Measurements from ENCODE around the gene ART1.

Gene ART1

GRCh38 chr11:3674189-3674588, 29.3 kb downstream of the ART1 start:
- TF ChIP-seq TAF1 (IDR thresholded peaks at IDR 0.05; ENCODE audit: borderline replicate concordance, insufficient read depth, low read length) = no peak
- no peak for TF ChIP-seq FOXP2 (optimal IDR thresholded peaks at IDR 0.05; ENCODE audit: borderline replicate concordance, extremely low read depth, extremely low read length, insufficient read depth)

DNA sequence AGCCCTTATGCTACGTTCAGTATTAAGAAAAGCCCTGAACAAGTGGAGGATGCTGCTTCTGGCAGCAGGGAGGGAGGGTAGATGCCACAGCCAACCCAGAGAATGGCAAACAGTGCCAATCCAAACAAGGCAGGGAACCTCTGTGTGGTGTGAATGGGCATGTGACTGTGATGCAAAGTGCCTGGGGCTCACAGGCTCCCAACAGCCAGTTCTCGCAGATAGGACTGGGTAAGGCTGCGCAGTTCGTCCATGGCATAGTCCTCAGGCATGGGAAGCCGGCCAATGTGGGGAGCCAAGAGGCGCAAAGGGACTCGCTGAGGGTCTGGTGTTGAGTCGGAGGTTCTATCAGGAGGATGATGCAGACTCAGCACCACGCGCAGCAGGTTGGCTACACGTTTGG, 31.0 kb downstream of the ART1 start:
- TF ChIP-seq SIN3A (IDR thresholded peaks at IDR 0.05; ENCODE audit: borderline replicate concordance, insufficient read depth, low read length) = no peak
- TF ChIP-seq, protein P1, sequence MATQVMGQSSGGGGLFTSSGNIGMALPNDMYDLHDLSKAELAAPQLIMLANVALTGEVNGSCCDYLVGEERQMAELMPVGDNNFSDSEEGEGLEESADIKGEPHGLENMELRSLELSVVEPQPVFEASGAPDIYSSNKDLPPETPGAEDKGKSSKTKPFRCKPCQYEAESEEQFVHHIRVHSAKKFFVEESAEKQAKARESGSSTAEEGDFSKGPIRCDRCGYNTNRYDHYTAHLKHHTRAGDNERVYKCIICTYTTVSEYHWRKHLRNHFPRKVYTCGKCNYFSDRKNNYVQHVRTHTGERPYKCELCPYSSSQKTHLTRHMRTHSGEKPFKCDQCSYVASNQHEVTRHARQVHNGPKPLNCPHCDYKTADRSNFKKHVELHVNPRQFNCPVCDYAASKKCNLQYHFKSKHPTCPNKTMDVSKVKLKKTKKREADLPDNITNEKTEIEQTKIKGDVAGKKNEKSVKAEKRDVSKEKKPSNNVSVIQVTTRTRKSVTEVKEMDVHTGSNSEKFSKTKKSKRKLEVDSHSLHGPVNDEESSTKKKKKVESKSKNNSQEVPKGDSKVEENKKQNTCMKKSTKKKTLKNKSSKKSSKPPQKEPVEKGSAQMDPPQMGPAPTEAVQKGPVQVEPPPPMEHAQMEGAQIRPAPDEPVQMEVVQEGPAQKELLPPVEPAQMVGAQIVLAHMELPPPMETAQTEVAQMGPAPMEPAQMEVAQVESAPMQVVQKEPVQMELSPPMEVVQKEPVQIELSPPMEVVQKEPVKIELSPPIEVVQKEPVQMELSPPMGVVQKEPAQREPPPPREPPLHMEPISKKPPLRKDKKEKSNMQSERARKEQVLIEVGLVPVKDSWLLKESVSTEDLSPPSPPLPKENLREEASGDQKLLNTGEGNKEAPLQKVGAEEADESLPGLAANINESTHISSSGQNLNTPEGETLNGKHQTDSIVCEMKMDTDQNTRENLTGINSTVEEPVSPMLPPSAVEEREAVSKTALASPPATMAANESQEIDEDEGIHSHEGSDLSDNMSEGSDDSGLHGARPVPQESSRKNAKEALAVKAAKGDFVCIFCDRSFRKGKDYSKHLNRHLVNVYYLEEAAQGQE (IDR thresholded peaks at IDR 0.05; ENCODE audit: insufficient read depth in 1 of 2, low read depth in 2 of 2, low read length in 2 of 2) = no peak
- no peak for TF ChIP-seq FOXP2 (optimal IDR thresholded peaks at IDR 0.05; ENCODE audit: borderline replicate concordance, extremely low read depth, extremely low read length, insufficient read depth)
- no peak for TF ChIP-seq TAF1 (IDR thresholded peaks at IDR 0.05; ENCODE audit: borderline replicate concordance, insufficient read depth, low read length)
- no peak for TF ChIP-seq POLR2AphosphoS5 (IDR thresholded peaks at IDR 0.05; ENCODE audit: low read depth, low read length)

DNA sequence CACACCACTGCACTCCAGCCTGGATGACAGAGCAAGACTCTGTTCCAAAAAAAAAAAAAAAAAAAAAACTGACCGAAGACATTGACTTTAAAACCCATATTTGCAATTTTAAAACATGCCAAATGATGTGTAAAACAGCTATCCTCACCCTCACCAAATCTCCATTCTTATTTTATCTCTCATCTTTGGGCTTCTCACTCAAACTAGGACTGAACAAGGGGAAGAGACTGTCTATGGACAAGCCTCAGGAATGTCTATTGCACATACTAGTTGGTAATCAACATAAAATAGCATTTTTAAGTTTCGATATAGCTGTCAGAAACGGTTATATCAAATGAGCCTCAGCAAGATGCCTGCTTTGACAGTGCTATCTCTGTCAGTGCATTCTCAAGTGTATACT, 34.1 kb downstream of the ART1 start:
- no peak for TF ChIP-seq TAF1 (IDR thresholded peaks at IDR 0.05; ENCODE audit: borderline replicate concordance, insufficient read depth, low read length)
- TF ChIP-seq FOXP2 (optimal IDR thresholded peaks at IDR 0.05; ENCODE audit: borderline replicate concordance, extremely low read depth, extremely low read length, insufficient read depth) = no peak
- TF ChIP-seq, protein P1 (IDR thresholded peaks at IDR 0.05; ENCODE audit: insufficient read depth in 1 of 2, low read depth in 2 of 2, low read length in 2 of 2) = no peak
- no peak for TF ChIP-seq SIN3A (IDR thresholded peaks at IDR 0.05; ENCODE audit: borderline replicate concordance, insufficient read depth, low read length)
- no peak for TF ChIP-seq POLR2AphosphoS5 (IDR thresholded peaks at IDR 0.05; ENCODE audit: low read depth, low read length)

DNA sequence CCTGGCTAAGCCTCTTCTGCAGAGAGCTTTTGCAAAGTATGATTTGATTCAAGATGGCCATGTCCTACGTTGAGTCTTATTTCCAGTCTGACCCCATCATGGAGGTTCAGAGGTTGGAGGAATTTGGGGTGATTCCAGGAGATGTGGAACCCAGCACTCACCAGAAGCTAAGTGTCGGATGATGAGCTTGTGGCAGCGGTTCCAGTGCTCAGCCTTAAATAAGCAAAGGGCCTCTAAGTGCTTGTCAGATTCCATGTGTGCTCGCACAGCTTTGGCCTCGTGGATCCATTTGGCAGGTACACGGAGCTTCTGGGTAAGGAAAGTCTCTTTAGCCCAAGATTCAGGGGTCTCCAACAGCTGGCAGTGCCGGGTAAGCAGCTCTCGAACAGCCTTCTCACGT, 38.1 kb downstream of the ART1 start:
- no peak for TF ChIP-seq POLR2AphosphoS5 (IDR thresholded peaks at IDR 0.05; ENCODE audit: low read depth, low read length)
- TF ChIP-seq, protein P1 (IDR thresholded peaks at IDR 0.05; ENCODE audit: insufficient read depth in 1 of 2, low read depth in 2 of 2, low read length in 2 of 2) = no peak
- TF ChIP-seq TAF1 (IDR thresholded peaks at IDR 0.05; ENCODE audit: borderline replicate concordance, insufficient read depth, low read length) = no peak
- TF ChIP-seq SIN3A (IDR thresholded peaks at IDR 0.05; ENCODE audit: borderline replicate concordance, insufficient read depth, low read length) = no peak
- TF ChIP-seq FOXP2 (optimal IDR thresholded peaks at IDR 0.05; ENCODE audit: borderline replicate concordance, extremely low read depth, extremely low read length, insufficient read depth) = no peak

- TF ChIP-seq, protein P1 (IDR thresholded peaks at IDR 0.05; ENCODE audit: insufficient read depth in 1 of 2, low read depth in 2 of 2, low read length in 2 of 2) = no peak
- no peak for TF ChIP-seq SIN3A (IDR thresholded peaks at IDR 0.05; ENCODE audit: borderline replicate concordance, insufficient read depth, low read length)
Measured at GRCh38 chr11:3684129-3684818, 39.3 kb downstream of the ART1 start.
